Measurements from ENCODE around the gene NTF3. TPM values are rescaled to one million over a fixed set of nuclear protein-coding genes. Genes with fewer than 3 reads are reported as not detected.

Gene NTF3
- total and polyA plus RNA-seq, 2 donors (not counting 1 experiment from before 2014, with no cell fraction given), result not detected

DNA sequence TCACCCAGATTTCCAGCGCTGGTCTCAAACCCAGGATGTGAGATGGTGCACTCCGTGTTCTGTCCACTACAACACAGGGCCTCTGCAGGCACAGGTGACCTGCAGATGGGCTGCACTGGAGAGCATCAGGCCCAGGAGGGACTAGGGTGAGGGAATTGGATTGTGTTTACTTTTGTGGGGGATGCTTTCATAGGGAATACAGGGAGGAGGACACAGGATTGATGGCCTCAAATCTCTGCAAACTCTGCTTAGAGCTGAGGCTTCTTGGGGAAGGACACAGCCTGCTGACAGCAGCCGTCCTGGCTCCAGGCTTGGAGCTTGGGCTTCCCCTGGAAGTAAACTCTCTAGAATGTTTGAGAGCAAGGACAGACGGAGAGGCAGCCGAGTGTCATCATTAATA, 57.1 kb downstream of the NTF3 start:
- Mint-ChIP-seq H3K4me3 (no peak overlapping the region), H3K9me3 (ENCODE audit: insufficient read depth) (no peaks in the 10 kb centered on the region), H3K27me3 (peaks cover 6% of the 10 kb centered on the region), H3K4me1 (no peaks in the 10 kb centered on the region), H3K27ac (no peak overlapping the region)
- POLR2A ChIA-PET, result no interaction called here
- no peak for DNase-seq
- H3K4me3 ChIP-seq (ENCODE audit: control extremely low read depth in 1 of 5, extremely low read depth in 1 of 5, insufficient read depth in 1 of 5, low read depth in 2 of 5, low read length in 4 of 5), result no peak overlapping the region
- no peaks in the 10 kb centered on the region for H3K9me3 ChIP-seq (ENCODE audit: control extremely low read depth in 1 of 3, control insufficient read depth in 2 of 3, insufficient read depth in 1 of 3, low read length in 2 of 3)
- no peak overlapping the region for H2AFZ ChIP-seq (ENCODE audit: insufficient read depth, low read depth, low read length, poor library complexity, severe bottlenecking)
- H3K4me2 ChIP-seq (replicated peaks; ENCODE audit: low read depth, low read length, poor library complexity, severe bottlenecking), result no peak overlapping the region
- no peaks in the 10 kb centered on the region for H3K27me3 ChIP-seq (replicated peaks in 1 of 4; ENCODE audit: control extremely low read depth in 1 of 4, control insufficient read depth in 3 of 4, insufficient read depth in 4 of 4, low read length in 3 of 4)
- CTCF ChIA-PET, result no interaction called here
- H3K36me3 ChIP-seq (replicated peaks in 1 of 2; ENCODE audit: control extremely low read depth in 1 of 2, control insufficient read depth in 1 of 2, extremely low read depth in 1 of 2, insufficient read depth in 2 of 2, low read length in 1 of 2), result no peaks in the 10 kb centered on the region
- no peaks in the 10 kb centered on the region for H4K20me1 ChIP-seq (ENCODE audit: control insufficient read depth, insufficient read depth, low read length, poor library complexity, severe bottlenecking)
- intact Hi-C loops (cut with micrococcal nuclease), result no loop called here
- H3K9ac ChIP-seq (ENCODE audit: low read length), result no peak overlapping the region
- TF ChIP-seq, protein P1, sequence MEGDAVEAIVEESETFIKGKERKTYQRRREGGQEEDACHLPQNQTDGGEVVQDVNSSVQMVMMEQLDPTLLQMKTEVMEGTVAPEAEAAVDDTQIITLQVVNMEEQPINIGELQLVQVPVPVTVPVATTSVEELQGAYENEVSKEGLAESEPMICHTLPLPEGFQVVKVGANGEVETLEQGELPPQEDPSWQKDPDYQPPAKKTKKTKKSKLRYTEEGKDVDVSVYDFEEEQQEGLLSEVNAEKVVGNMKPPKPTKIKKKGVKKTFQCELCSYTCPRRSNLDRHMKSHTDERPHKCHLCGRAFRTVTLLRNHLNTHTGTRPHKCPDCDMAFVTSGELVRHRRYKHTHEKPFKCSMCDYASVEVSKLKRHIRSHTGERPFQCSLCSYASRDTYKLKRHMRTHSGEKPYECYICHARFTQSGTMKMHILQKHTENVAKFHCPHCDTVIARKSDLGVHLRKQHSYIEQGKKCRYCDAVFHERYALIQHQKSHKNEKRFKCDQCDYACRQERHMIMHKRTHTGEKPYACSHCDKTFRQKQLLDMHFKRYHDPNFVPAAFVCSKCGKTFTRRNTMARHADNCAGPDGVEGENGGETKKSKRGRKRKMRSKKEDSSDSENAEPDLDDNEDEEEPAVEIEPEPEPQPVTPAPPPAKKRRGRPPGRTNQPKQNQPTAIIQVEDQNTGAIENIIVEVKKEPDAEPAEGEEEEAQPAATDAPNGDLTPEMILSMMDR (IDR thresholded peaks at IDR 0.05), result no peak
- no peak for TF ChIP-seq EZH2 (IDR thresholded peaks at IDR 0.05; ENCODE audit: borderline replicate concordance, insufficient read depth, low read depth, low read length, poor library complexity, severe bottlenecking)
- ATAC-seq (ENCODE audit: low read depth), result no peak
- 87% methylated on average over 5 of the region's 5 CpGs for WGBS (ENCODE audit: insufficient coverage)
- H3K79me2 ChIP-seq (ENCODE audit: control insufficient read depth, insufficient read depth, low read length), result no peaks in the 10 kb centered on the region
- no peak overlapping the region for H3K27ac ChIP-seq (ENCODE audit: low read length in 2 of 2)
- no peaks in the 10 kb centered on the region for H3K4me1 ChIP-seq (ENCODE audit: control insufficient read depth in 2 of 2, insufficient read depth in 2 of 2, low read length in 2 of 2)

DNA sequence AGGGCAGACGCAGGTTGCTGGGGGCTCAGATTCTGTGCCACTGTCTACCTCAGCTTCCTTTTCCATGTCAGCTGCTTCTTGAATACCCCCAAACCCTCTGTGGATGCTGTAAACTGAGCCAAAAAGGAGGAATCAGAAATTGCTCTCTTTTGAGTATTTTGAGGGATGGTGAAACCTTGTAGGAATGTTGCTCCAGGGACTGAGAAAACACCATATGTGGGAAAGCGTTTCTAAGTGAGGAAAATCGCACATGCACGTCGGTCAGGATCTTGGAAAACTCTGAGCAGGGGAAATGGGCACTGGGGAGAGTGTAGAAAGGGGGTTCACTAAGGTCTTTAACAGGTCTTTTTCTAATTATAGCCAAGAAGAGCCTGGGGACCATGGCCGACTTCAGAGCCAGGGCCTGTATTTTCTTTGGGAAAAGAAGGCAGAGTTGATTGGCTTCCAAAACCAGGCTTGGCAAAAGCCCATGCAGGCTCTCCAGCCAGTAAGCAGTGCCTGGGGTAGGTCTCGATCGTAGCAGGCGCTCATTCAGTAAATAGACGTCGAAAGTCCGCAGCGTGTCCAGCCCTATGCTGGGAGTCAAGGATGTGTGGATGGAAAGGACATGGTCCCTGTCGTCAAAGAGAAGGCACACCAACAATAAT, 58.0 kb downstream of the NTF3 start:
- H3K27ac Mint-ChIP-seq, result no peak overlapping the region
- no peak overlapping the region for H3K4me3 ChIP-seq (ENCODE audit: control extremely low read depth in 1 of 5, extremely low read depth in 1 of 5, insufficient read depth in 1 of 5, low read depth in 2 of 5, low read length in 4 of 5)
- ChIA-PET CTCF (no interaction called here), POLR2A (no interaction called here)
- no peak overlapping the region for H3K9ac ChIP-seq (ENCODE audit: low read length)
- no peaks in the 10 kb centered on the region for H3K4me1 Mint-ChIP-seq
- H3K4me3 Mint-ChIP-seq, result no peak overlapping the region
- H3K79me2 ChIP-seq (ENCODE audit: control insufficient read depth, insufficient read depth, low read length), result no peaks in the 10 kb centered on the region
- H4K20me1 ChIP-seq (ENCODE audit: control insufficient read depth, insufficient read depth, low read length, poor library complexity, severe bottlenecking), result no peaks in the 10 kb centered on the region
- DNase-seq (no peak), ATAC-seq (ENCODE audit: low read depth) (no peak)
- H2AFZ ChIP-seq (ENCODE audit: insufficient read depth, low read depth, low read length, poor library complexity, severe bottlenecking), result no peak overlapping the region
- no peaks in the 10 kb centered on the region for H3K36me3 ChIP-seq (replicated peaks in 1 of 2; ENCODE audit: control extremely low read depth in 1 of 2, control insufficient read depth in 1 of 2, extremely low read depth in 1 of 2, insufficient read depth in 2 of 2, low read length in 1 of 2)
- no peaks in the 10 kb centered on the region for H3K27me3 ChIP-seq (replicated peaks in 1 of 4; ENCODE audit: control extremely low read depth in 1 of 4, control insufficient read depth in 3 of 4, insufficient read depth in 4 of 4, low read length in 3 of 4)
- H3K9me3 Mint-ChIP-seq (ENCODE audit: insufficient read depth), result no peaks in the 10 kb centered on the region
- H3K27ac ChIP-seq (ENCODE audit: low read length in 2 of 2), result no peak overlapping the region
- H3K27me3 Mint-ChIP-seq, result peaks cover 6% of the 10 kb centered on the region
- H3K4me2 ChIP-seq (replicated peaks; ENCODE audit: low read depth, low read length, poor library complexity, severe bottlenecking), result no peak overlapping the region
- 95% methylated on average over 7 of the region's 14 CpGs for WGBS (ENCODE audit: insufficient coverage)
- TF ChIP-seq, protein P1 (IDR thresholded peaks at IDR 0.05), result no peak
- TF ChIP-seq EZH2 (IDR thresholded peaks at IDR 0.05; ENCODE audit: borderline replicate concordance, insufficient read depth, low read depth, low read length, poor library complexity, severe bottlenecking), result no peak
- no peaks in the 10 kb centered on the region for H3K4me1 ChIP-seq (ENCODE audit: control insufficient read depth in 2 of 2, insufficient read depth in 2 of 2, low read length in 2 of 2)
- H3K9me3 ChIP-seq (ENCODE audit: control extremely low read depth in 1 of 3, control insufficient read depth in 2 of 3, insufficient read depth in 1 of 3, low read length in 2 of 3), result no peaks in the 10 kb centered on the region
- intact Hi-C loops (cut with micrococcal nuclease), result no loop called here

Data from B cell (primary cell).